Vagina (tissue), 2 donors: ENCODE data around the gene CCM2. TPM values are rescaled to one million over a fixed set of nuclear protein-coding genes. Genes with fewer than 3 reads are reported as not detected.
"Not testable (repeated sequence)": the region's sequence is repeated elsewhere in the genome, so short reads cannot be mapped to it uniquely, and the experiment has no call there.

Source experiments
- DNase-seq, 2 donors: peaks; one replicate each; pipeline ENCODE4 v3.0.0-alpha.2; 2017; ENCODE audit errors: extremely low spot score in 2 of 2
- H3K27ac ChIP-seq: fragments of 200-600 bp; sonication (generic); one replicate; pipeline ENCODE4 v1.5.1; 2019
- H3K27me3 ChIP-seq: fragments of 200-600 bp; sonication (generic); one replicate; pipeline ENCODE4 v1.5.1; 2019
- H3K36me3 ChIP-seq, 2 donors: fragments of 200-600 bp; sonication (generic); one replicate each; pipeline ENCODE4 v1.5.1; 2017 to 2019
- H3K4me1 ChIP-seq: fragments of 200-600 bp; sonication (generic); one replicate; pipeline ENCODE4 v1.5.1; 2019
- H3K4me3 ChIP-seq, 2 donors: fragments of 200-600 bp; sonication (generic); 1 replicate in 1 of 2; 2 replicates in 1 of 2; pipeline ENCODE4 v1.5.1; 2016 to 2019
- H3K9me3 ChIP-seq: fragments of 200-600 bp; sonication (generic); one replicate; pipeline ENCODE4 v1.5.1; 2019
- CTCF ChIP-seq, 3 experiments: fragments of 450-650 bp in 2 of 3; fragments of 200-600 bp in 1 of 3; sonication (generic) in 1 of 3; IDR thresholded peaks; one replicate each; pipeline ENCODE4 v1.5.1; 2017 to 2019; ENCODE audit warnings: antibody characterized with exemption in 3 of 3, mild to moderate bottlenecking in 2 of 3, moderate library complexity in 2 of 3
- POLR2A ChIP-seq, 2 donors: fragments of 450-650 bp; IDR thresholded peaks; one replicate each; pipeline ENCODE4 v1.6.1; 2017; ENCODE audit warnings: antibody characterized with exemption in 2 of 2, mild to moderate bottlenecking in 2 of 2, moderate library complexity in 2 of 2
- POLR2AphosphoS5 ChIP-seq, 2 donors: sonication (generic); formaldehyde crosslinking; IDR thresholded peaks; one replicate each; pipeline ENCODE4 v1.9.0; 2017; ENCODE audit warnings: antibody characterized with exemption in 2 of 2, mild to moderate bottlenecking in 2 of 2, low read depth in 1 of 2; ENCODE audit not compliant: insufficient read depth in 1 of 2
- intact Hi-C: fragments of 100-400 bp; cut with DNase I; formaldehyde crosslinking; loops from one replicate; pipeline ENCODE4 v1.15.1; 2023
- total RNA-seq: library from RNA; depleted of rRNA; stranded (reverse); fragments of >200 nt; gene quantifications from one replicate; pipeline ENCODE4 v1.2.3, GENCODE V29; 2016

CCM2 gene
- total RNA-seq, 1 donor from 2014 or later: 44.2 TPM

GRCh38 chr7:45106820-45107219 lies 106.8 kb downstream of the CCM2 start:
- intact Hi-C loops: no loop called here
- TF ChIP-seq POLR2AphosphoS5 (IDR thresholded peaks at IDR 0.05; ENCODE audit: insufficient read depth in 1 of 2, low read depth in 1 of 2) (no peak), POLR2A (IDR thresholded peaks at IDR 0.05) (no peak), CTCF (IDR thresholded peaks at IDR 0.05) (no peak)
- H3K9me3 ChIP-seq: no peaks in the 10 kb centered on the region
- peaks cover 3 to 72% of the 10 kb centered on the region in 2 donors for H3K36me3 ChIP-seq
- no peaks in the 10 kb centered on the region for H3K27me3 ChIP-seq
- H3K4me1 ChIP-seq: peaks cover 48% of the 10 kb centered on the region
- H3K27ac ChIP-seq: no peak overlapping the region
- DNase-seq: no peak
- H3K4me3 ChIP-seq: no peak overlapping the region

- intact Hi-C loops: no loop called here
- TF ChIP-seq POLR2AphosphoS5 (IDR thresholded peaks at IDR 0.05; ENCODE audit: insufficient read depth in 1 of 2, low read depth in 1 of 2) (no peak), CTCF (IDR thresholded peaks at IDR 0.05) (no peak), POLR2A (IDR thresholded peaks at IDR 0.05) (no peak)
- no peaks in the 10 kb centered on the region for H3K27me3 ChIP-seq
- H3K9me3 ChIP-seq: no peaks in the 10 kb centered on the region
- H3K27ac ChIP-seq: no peak overlapping the region
- peaks cover 3 to 67% of the 10 kb centered on the region in 2 donors for H3K36me3 ChIP-seq
- H3K4me1 ChIP-seq: peaks cover 52% of the 10 kb centered on the region
- H3K4me3 ChIP-seq: no peak overlapping the region
- DNase-seq: no peak
Observed at GRCh38 chr7:45107356-45107755, 107.4 kb downstream of the CCM2 start.

GRCh38 chr7:45108863-45109262 lies 108.9 kb downstream of the CCM2 start:
- no peaks in the 10 kb centered on the region for H3K27me3 ChIP-seq
- no peak overlapping the region for H3K4me3 ChIP-seq
- DNase-seq: no peak
- peaks cover 57% of the 10 kb centered on the region for H3K4me1 ChIP-seq
- intact Hi-C loops: no loop called here
- H3K27ac ChIP-seq: no peak overlapping the region
- H3K9me3 ChIP-seq: no peaks in the 10 kb centered on the region
- TF ChIP-seq POLR2AphosphoS5 (IDR thresholded peaks at IDR 0.05; ENCODE audit: insufficient read depth in 1 of 2, low read depth in 1 of 2) (no peak), POLR2A (IDR thresholded peaks at IDR 0.05) (no peak), CTCF (IDR thresholded peaks at IDR 0.05) (no peak)
- H3K36me3 ChIP-seq: peaks cover 3 to 52% of the 10 kb centered on the region in 2 donors

- TF ChIP-seq POLR2A (IDR thresholded peaks at IDR 0.05): peak in 1 of 2 donors; percentile 77
- peak in 2 of 3 experiments; percentile 24 to 25 for TF ChIP-seq CTCF (IDR thresholded peaks at IDR 0.05)
- TF ChIP-seq POLR2AphosphoS5 (IDR thresholded peaks at IDR 0.05; ENCODE audit: insufficient read depth in 1 of 2, low read depth in 1 of 2): peak; percentile 99
- intact Hi-C loops: no loop called here
- H3K27me3 ChIP-seq: no peaks in the 10 kb centered on the region
- peaks cover 3 to 25% of the 10 kb centered on the region in 2 donors for H3K36me3 ChIP-seq
- peak within 1 kb of the TSS; percentile 92 for H3K27ac ChIP-seq
- DNase-seq: peak in 1 of 2 donors; percentile 94
- H3K4me1 ChIP-seq: peaks cover 48% of the 10 kb centered on the region
- no peaks in the 10 kb centered on the region for H3K9me3 ChIP-seq
- peak within 1 kb of the TSS; percentile 71 to 77 for H3K4me3 ChIP-seq
Observed at GRCh38 chr7:45111298-45112223, 111.6 kb downstream of the CCM2 start, which contains the start of gene TBRG4. Gene TBRG4, minus strand, starts transcription at chr7:45111697. Its CDS starts 2,460 bp downstream, at chr7:45109237.

- Histone ChIP-seq H3K4me1 (peaks cover 41% of the 10 kb centered on the region), H3K36me3 (peaks cover 0 to 15% of the 10 kb centered on the region in 2 donors), H3K9me3 (no peaks in the 10 kb centered on the region), H3K27ac (peak overlapping the region; percentile 92), H3K4me3 (peak overlapping the region in 1 of 2 donors; percentile 71), H3K27me3 (no peaks in the 10 kb centered on the region)
- intact Hi-C loops: no loop called here
- no peak for TF ChIP-seq POLR2AphosphoS5 (IDR thresholded peaks at IDR 0.05; ENCODE audit: insufficient read depth in 1 of 2, low read depth in 1 of 2)
- no peak for TF ChIP-seq POLR2A (IDR thresholded peaks at IDR 0.05)
- TF ChIP-seq CTCF (IDR thresholded peaks at IDR 0.05): no peak
- DNase-seq: no peak
Observed at GRCh38 chr7:45112648-45113047, 112.6 kb downstream of the CCM2 start.

- DNase-seq, H3K27me3 ChIP-seq, H3K27ac ChIP-seq, intact Hi-C loops, H3K9me3 ChIP-seq, H3K4me3 ChIP-seq, H3K36me3 ChIP-seq: not testable (repeated sequence)
- H3K4me1 ChIP-seq: peaks cover 26% of the 10 kb centered on the region
Observed at GRCh38 chr7:45114257-45114656, 114.3 kb downstream of the CCM2 start.
